ENCODE measurements around the gene PRICKLE4.
"Not testable (repeated sequence)": the region's sequence is repeated elsewhere in the genome, so short reads cannot be mapped to it uniquely, and the experiment has no call there.

PRICKLE4 gene

GRCh38 chr6:41801380-41801779, 20.8 kb downstream of the PRICKLE4 start:
- peak; percentile 14 for DNase-seq

GRCh38 chr6:41805830-41806774, 25.5 kb downstream of the PRICKLE4 start:
- no peak for DNase-seq

GRCh38 chr6:41811095-41811494, 30.5 kb downstream of the PRICKLE4 start:
- no peak for DNase-seq

GRCh38 chr6:41811946-41812345, 31.4 kb downstream of the PRICKLE4 start:
- DNase-seq: not testable (repeated sequence)

GRCh38 chr6:41813469-41813868, 32.9 kb downstream of the PRICKLE4 start:
- DNase-seq: no peak

GRCh38 chr6:41813956-41814355, 33.4 kb downstream of the PRICKLE4 start:
- no peak for DNase-seq

GRCh38 chr6:41814629-41815028, 34.0 kb downstream of the PRICKLE4 start:
- no peak for DNase-seq

- no peak for DNase-seq
These were observed 35.0 kb downstream of the PRICKLE4 start for GRCh38 chr6:41815587-41815986.

- DNase-seq: peak; percentile 11
These were observed 37.9 kb downstream of the PRICKLE4 start for GRCh38 chr6:41818271-41819054.

- DNase-seq: no peak
These were observed 40.7 kb downstream of the PRICKLE4 start for GRCh38 chr6:41821266-41821665.

- DNase-seq: no peak
These were observed 41.4 kb downstream of the PRICKLE4 start for GRCh38 chr6:41822021-41822420.

GRCh38 chr6:41823178-41823577, 42.6 kb downstream of the PRICKLE4 start:
- DNase-seq: no peak

GRCh38 chr6:41824571-41825569, 44.3 kb downstream of the PRICKLE4 start:
- DNase-seq: no peak

- no peak for DNase-seq
These were observed 45.9 kb downstream of the PRICKLE4 start for GRCh38 chr6:41826343-41827022.

GRCh38 chr6:41832263-41832662, 51.7 kb downstream of the PRICKLE4 start:
- DNase-seq: no peak

- no peak for DNase-seq
These were observed 55.6 kb downstream of the PRICKLE4 start for GRCh38 chr6:41836022-41836659.

- no peak for DNase-seq
These were observed 56.1 kb downstream of the PRICKLE4 start for GRCh38 chr6:41836660-41837052.

Data from eye (tissue), 1 donor.